Small intestine (tissue), 7 donors: ENCODE results near the gene HHIPL1. TPM values are rescaled to one million over a fixed set of nuclear protein-coding genes. Genes with fewer than 3 reads are reported as not detected.

Experiments
- DNase-seq, 2 donors: peaks; one replicate each; pipeline versions ENCODE4 v3.0.0 to v3.0.0-alpha.2; 2013
- FAIRE-seq: peaks from 2 replicates; lab custom pipeline; 2012; peaks lifted over from hg19 to GRCh38; lab: Jason Lieb, UNC
- H3K27ac ChIP-seq, 3 donors: one replicate each; pipeline ENCODE4 v1.5.1; 2013; ENCODE audit warnings: low read length in 2 of 3, mild to moderate bottlenecking in 2 of 3, control low read depth in 1 of 3, inconsistent platforms in 1 of 3, low read depth in 1 of 3, moderate library complexity in 1 of 3
- H3K27me3 ChIP-seq, 3 donors: one replicate each; pipeline ENCODE4 v1.6.1; 2013; ENCODE audit warnings: low read length in 3 of 3, inconsistent platforms in 1 of 3; ENCODE audit not compliant: control insufficient read depth in 3 of 3, insufficient read depth in 3 of 3
- H3K36me3 ChIP-seq, 3 donors: one replicate each; pipeline ENCODE4 v1.6.1; 2013; ENCODE audit warnings: low read length in 3 of 3, inconsistent platforms in 1 of 3, low read depth in 1 of 3, mild to moderate bottlenecking in 1 of 3, moderate library complexity in 1 of 3; ENCODE audit not compliant: control insufficient read depth in 3 of 3, insufficient read depth in 2 of 3
- H3K4me1 ChIP-seq, 3 donors: one replicate each; pipeline ENCODE4 v1.6.1; 2013; ENCODE audit warnings: low read length in 2 of 3, inconsistent platforms in 1 of 3, low read depth in 1 of 3, mild to moderate bottlenecking in 1 of 3, moderate library complexity in 1 of 3; ENCODE audit not compliant: control insufficient read depth in 3 of 3, insufficient read depth in 2 of 3
- H3K4me3 ChIP-seq, 3 donors: one replicate each; pipeline ENCODE4 v1.5.1; 2013; ENCODE audit warnings: low read length in 3 of 3, control low read depth in 1 of 3, inconsistent platforms in 1 of 3, low read depth in 1 of 3, mild to moderate bottlenecking in 1 of 3, moderate library complexity in 1 of 3
- H3K9me3 ChIP-seq, 2 donors: one replicate each; pipeline ENCODE4 v1.6.1; 2013; ENCODE audit warnings: low read depth in 1 of 2, low read length in 1 of 2; ENCODE audit not compliant: control insufficient read depth in 2 of 2, insufficient read depth in 1 of 2
- WGBS, 3 donors: extraction: QIAGEN DNeasy Blood & Tissue Kit; methylation state at CpG; one replicate each; pipeline ENCODE4 v1.1.7; 2013; 5-methylcytosine and 5-hydroxymethylcytosine counted together
- polyA plus RNA-seq, 4 donors: library from polyadenylated mRNA; stranded (reverse) in 3 of 4; unstranded in 1 of 4; fragments of 200-250 nt in 3 of 4; fragments of 120-200 nt in 1 of 4; gene quantifications; one replicate each; pipeline versions ENCODE4 v1.2.1 to v1.2.3, GENCODE V29; 2013
- donor health status: healthy with polysubstance abuse.
- donor health status: control.
- donor health status: control.
- donor health status: Bipolar disorder and iron deficiency.
- donor health status: healthy.

The HHIPL1 gene
- polyA plus RNA-seq, 4 donors = under 0.01 to 0.69 (median 0.59) TPM; not detected in 1

- no peak for FAIRE-seq
Observed at GRCh38 chr14:99663386-99664057, 18.6 kb downstream of the HHIPL1 start.

GRCh38 chr14:99664058-99664936, 19.4 kb downstream of the HHIPL1 start:
- WGBS, 3 donors = 47 to 52% (median 52%) methylated on average over 8 of the region's 8 CpGs
- peaks cover 4 to 32% (median 9%) of the 10 kb centered on the region in 3 donors for H3K27me3 ChIP-seq
- H3K4me3 ChIP-seq = no peak overlapping the region
- peaks cover 0 to 8% (median 0%) of the 10 kb centered on the region in 3 donors for H3K36me3 ChIP-seq
- FAIRE-seq (no peak), DNase-seq (no peak)
- H3K9me3 ChIP-seq = no peaks in the 10 kb centered on the region
- H3K4me1 ChIP-seq = peaks cover 0 to 5% (median 0%) of the 10 kb centered on the region in 3 donors
- no peak overlapping the region for H3K27ac ChIP-seq

More at GRCh38 chr14:99663386-99664057, 18.6 kb downstream of the HHIPL1 start:
- peaks cover 0 to 5% (median 0%) of the 10 kb centered on the region in 3 donors for H3K4me1 ChIP-seq
- H3K27me3 ChIP-seq = peaks cover 9 to 38% (median 13%) of the 10 kb centered on the region in 3 donors
- no peak overlapping the region for H3K27ac ChIP-seq
- peaks cover 0 to 8% (median 0%) of the 10 kb centered on the region in 3 donors for H3K36me3 ChIP-seq
- 74 to 77% (median 77%) methylated on average over 12 of the region's 12 CpGs for WGBS, 3 donors
- DNase-seq = no peak
- H3K4me3 ChIP-seq = no peak overlapping the region
- no peaks in the 10 kb centered on the region for H3K9me3 ChIP-seq

DNA sequence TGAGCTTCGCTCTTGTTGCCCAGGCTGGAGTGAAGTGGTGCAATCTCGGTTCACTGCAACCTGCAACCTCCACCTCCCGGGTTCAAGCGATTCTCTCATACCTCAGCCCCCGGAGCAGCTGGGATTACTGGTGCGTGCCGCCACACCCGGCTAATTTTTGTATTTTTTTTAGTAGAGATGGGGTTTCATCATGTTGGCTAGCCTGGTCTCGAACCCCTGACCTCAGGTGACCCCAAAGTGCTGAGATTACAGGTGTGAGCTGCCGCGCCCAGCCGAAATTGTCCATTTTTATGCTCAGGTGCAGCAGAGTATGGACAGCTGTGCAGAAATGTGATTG, 20.0 kb downstream of the HHIPL1 start:
- Histone ChIP-seq H3K4me1 (peaks cover 0 to 5% (median 0%) of the 10 kb centered on the region in 3 donors), H3K27me3 (peaks cover 3 to 26% (median 9%) of the 10 kb centered on the region in 3 donors), H3K36me3 (peaks cover 0 to 8% (median 0%) of the 10 kb centered on the region in 3 donors), H3K9me3 (no peaks in the 10 kb centered on the region), H3K27ac (no peak overlapping the region), H3K4me3 (no peak overlapping the region)
- DNase-seq = no peak
- WGBS, 3 donors = 73 to 80% (median 76%) methylated on average over 12 of the region's 12 CpGs
- FAIRE-seq = no peak

DNA sequence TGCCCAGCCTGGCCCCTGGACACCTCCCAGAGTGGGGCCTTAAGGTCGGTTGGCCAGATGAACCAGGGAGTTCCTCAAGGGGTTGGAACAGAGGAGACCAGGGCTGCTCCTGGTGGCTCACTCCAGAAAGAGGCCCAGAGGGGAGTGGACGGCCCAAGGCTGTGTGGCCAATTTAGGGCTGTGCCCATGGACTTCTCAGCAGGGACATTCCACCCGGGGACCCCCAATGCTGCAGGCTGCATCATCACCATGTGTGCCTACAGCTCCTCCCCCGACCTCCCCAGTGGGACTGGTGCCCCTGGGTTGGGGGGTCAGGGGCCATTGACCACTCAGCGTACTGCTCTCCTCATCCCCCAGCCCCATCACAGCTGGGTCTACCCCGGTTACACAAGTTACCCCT, 21.6 kb downstream of the HHIPL1 start:
- WGBS, 3 donors = 63 to 73% (median 70%) methylated on average over 6 of the region's 6 CpGs
- no peak overlapping the region for H3K27ac ChIP-seq
- peaks cover 0 to 4% (median 2%) of the 10 kb centered on the region in 3 donors for H3K4me1 ChIP-seq
- DNase-seq (no peak), FAIRE-seq (no peak)
- H3K36me3 ChIP-seq = peaks cover 0 to 4% (median 0%) of the 10 kb centered on the region in 3 donors
- H3K4me3 ChIP-seq = no peak overlapping the region
- H3K9me3 ChIP-seq = no peaks in the 10 kb centered on the region
- peaks cover 0 to 14% (median 2%) of the 10 kb centered on the region in 3 donors for H3K27me3 ChIP-seq

DNA sequence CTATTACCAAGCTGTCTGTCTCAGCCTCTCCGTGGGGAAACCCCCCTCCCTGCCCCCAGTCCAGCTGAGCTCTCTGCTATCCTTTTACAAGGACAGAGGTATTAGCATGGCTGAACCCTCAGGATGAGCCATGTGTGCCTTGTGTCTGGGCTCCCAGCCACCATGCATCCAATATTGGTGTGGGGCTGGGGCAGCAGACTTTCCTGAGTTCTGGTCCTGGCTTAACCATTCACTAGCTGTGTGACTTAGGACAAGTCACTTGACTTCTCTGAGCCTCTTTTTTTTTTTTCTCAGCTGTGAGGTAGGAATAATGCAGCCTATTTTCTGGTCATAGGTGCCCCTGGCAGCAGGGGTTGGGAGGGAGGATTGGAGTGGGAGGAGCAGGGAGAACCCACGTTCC, 22.1 kb downstream of the HHIPL1 start:
- Histone ChIP-seq H3K36me3 (peaks cover 0 to 4% (median 0%) of the 10 kb centered on the region in 3 donors), H3K27me3 (peaks cover 0 to 9% (median 2%) of the 10 kb centered on the region in 3 donors), H3K9me3 (no peaks in the 10 kb centered on the region), H3K4me1 (peaks cover 0 to 7% (median 5%) of the 10 kb centered on the region in 3 donors), H3K4me3 (no peak overlapping the region), H3K27ac (no peak overlapping the region)
- DNase-seq (no peak), FAIRE-seq (no peak)
- WGBS, 3 donors = 30 to 50% (median 43%) methylated on average over 2 of the region's 2 CpGs

- Histone ChIP-seq H3K36me3 (peaks cover 0 to 4% (median 0%) of the 10 kb centered on the region in 3 donors), H3K27ac (no peak overlapping the region), H3K4me3 (no peak overlapping the region), H3K4me1 (peaks cover 0 to 11% (median 5%) of the 10 kb centered on the region in 3 donors), H3K27me3 (peaks cover 0 to 6% (median 2%) of the 10 kb centered on the region in 3 donors), H3K9me3 (no peaks in the 10 kb centered on the region)
- no peak for DNase-seq
- FAIRE-seq = no peak
- WGBS, 3 donors = 78 to 84% (median 83%) methylated on average over 9 of the region's 9 CpGs
Observed at GRCh38 chr14:99667821-99668220, 22.9 kb downstream of the HHIPL1 start.

DNA sequence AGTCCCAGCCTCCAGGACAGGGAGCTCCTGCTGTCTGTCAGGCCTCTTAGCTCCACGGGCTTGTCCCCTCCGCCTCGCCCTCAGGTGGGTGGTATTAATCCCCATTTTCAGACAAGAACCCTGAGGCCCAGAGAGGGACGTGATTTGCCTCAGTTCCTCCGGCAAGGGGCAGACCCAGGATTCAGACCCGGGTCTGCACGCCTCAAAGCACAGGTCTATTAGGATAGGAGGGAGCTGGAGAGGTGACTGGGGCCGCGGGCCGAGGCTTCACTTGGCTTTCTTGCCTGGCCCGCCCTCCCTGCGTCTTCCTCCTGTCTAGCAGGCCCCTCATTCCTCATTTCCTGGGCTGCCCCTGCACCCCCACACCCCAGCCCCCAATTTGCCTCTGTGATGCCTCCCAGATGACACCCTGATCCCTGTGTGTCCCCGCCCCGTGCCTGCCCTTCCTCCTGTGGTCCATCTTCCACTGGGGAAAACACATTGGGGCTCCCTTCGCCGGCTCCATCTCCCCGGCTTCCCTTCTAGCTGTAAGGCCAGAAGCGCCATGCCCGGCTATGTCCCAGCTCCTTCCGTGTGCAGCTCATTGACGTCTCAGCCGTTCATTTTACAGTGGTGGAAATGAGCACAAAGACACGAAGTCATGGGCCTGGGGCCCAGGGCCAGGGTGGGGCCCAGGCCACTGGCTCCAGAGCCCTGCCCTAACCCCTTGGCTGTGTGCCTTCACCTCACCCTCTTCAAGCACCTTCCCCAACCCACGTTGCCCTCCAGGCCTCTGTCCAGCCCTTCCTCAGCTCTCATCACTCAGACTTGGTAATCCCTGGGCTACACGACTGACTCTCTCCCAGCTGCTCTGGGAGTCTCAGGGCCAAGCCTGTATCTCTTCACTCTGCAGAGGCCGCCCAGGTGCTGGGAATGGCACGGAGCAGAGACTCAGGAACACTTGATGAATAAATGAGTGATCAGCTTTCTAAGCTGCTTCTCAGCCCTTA, 23.7 kb downstream of the HHIPL1 start:
- 82 to 83% (median 83%) methylated on average over 27 of the region's 27 CpGs for WGBS, 3 donors
- no peak for FAIRE-seq
- Histone ChIP-seq H3K27ac (no peak overlapping the region), H3K36me3 (peaks cover 0 to 4% (median 0%) of the 10 kb centered on the region in 3 donors), H3K4me1 (peaks cover 0 to 11% (median 5%) of the 10 kb centered on the region in 3 donors), H3K9me3 (no peaks in the 10 kb centered on the region), H3K27me3 (peaks cover 0 to 5% (median 1%) of the 10 kb centered on the region in 3 donors), H3K4me3 (no peak overlapping the region)
- no peak for DNase-seq
